DND-41 (cell line): ENCODE results near the gene PAPPA2.

ENCODE experiments used
- ATAC-seq: fragments of 200-7000 bp; cut with Tn5 transposase; 3 replicates; pipeline ENCODE4 v1.9.1; 2021; ENCODE audit warnings: low read depth; ENCODE audit not compliant: insufficient read depth
- DNase-seq: peaks from one replicate; pipeline ENCODE4 v3.0.0-alpha.2; 2020
- H2AFZ ChIP-seq: 2 replicates; pipeline ENCODE4 v1.6.0; 2012; ENCODE audit warnings: low read depth, low read length
- H3K27ac ChIP-seq: 2 replicates; pipeline ENCODE4 v1.5.1; 2012; ENCODE audit warnings: low read length, inconsistent platforms
- H3K27me3 ChIP-seq: fragments of 200-600 bp; sonication (generic); 2 replicates; pipeline ENCODE4 v1.6.0; 2012; ENCODE audit warnings: low read length, mild to moderate bottlenecking, inconsistent platforms; ENCODE audit not compliant: insufficient read depth, poor library complexity
- H3K36me3 ChIP-seq: 2 replicates; pipeline ENCODE4 v1.5.1; 2012; ENCODE audit warnings: low read length, inconsistent platforms; ENCODE audit not compliant: insufficient read depth
- H3K4me1 ChIP-seq: 2 replicates; pipeline ENCODE4 v1.5.1; 2012; ENCODE audit warnings: mild to moderate bottlenecking, low read length; ENCODE audit not compliant: insufficient read depth
- H3K4me2 ChIP-seq: 2 replicates; pipeline ENCODE4 v1.6.0; 2012; ENCODE audit warnings: mild to moderate bottlenecking, moderate library complexity, low read length, inconsistent platforms; ENCODE audit not compliant: insufficient read depth
- H3K4me3 ChIP-seq, 2 experiments: fragments of 200-600 bp in 1 of 2; shearing (Covaris generic) in 1 of 2; 2 replicates each; pipeline ENCODE4 v1.5.1; 2012 to 2016; ENCODE audit warnings: inconsistent platforms in 2 of 2, low read length in 2 of 2, mild to moderate bottlenecking in 2 of 2, low read depth in 1 of 2, moderate library complexity in 1 of 2
- H3K79me2 ChIP-seq: 2 replicates; pipeline ENCODE4 v1.6.0; 2012; ENCODE audit warnings: low read length, inconsistent platforms; ENCODE audit not compliant: insufficient read depth
- H3K9ac ChIP-seq: 2 replicates; pipeline ENCODE4 v1.6.0; 2012; ENCODE audit warnings: low read depth, mild to moderate bottlenecking, inconsistent platforms, low read length, moderate library complexity
- H3K9me3 ChIP-seq: 2 replicates; pipeline ENCODE4 v1.5.1; 2012; ENCODE audit warnings: low read length, moderate library complexity, mild to moderate bottlenecking, inconsistent platforms; ENCODE audit not compliant: insufficient read depth, severe bottlenecking
- H4K20me1 ChIP-seq: 2 replicates; pipeline ENCODE4 v1.6.0; 2012; ENCODE audit warnings: low read length; ENCODE audit not compliant: insufficient read depth
- CTCF ChIP-seq: IDR thresholded peaks from 2 replicates; pipeline ENCODE4 v1.5.1; 2012; ENCODE audit warnings: borderline replicate concordance, low read length, moderate library complexity, mild to moderate bottlenecking; ENCODE audit not compliant: poor library complexity, severe bottlenecking; ENCODE audit errors: extremely low read depth
- EZH2 ChIP-seq: IDR thresholded peaks from 3 replicates; pipeline ENCODE4 v1.6.1; 2012; ENCODE audit warnings: borderline replicate concordance, low read depth, mild to moderate bottlenecking, moderate library complexity, low read length, inconsistent platforms; ENCODE audit not compliant: severe bottlenecking

The PAPPA2 gene

GRCh38 chr1:176595217-176595616 lies 132.2 kb downstream of the PAPPA2 start:
- ATAC-seq (no peak), DNase-seq (no peak)
- Histone ChIP-seq H3K79me2 (no peaks in the 10 kb centered on the region), H4K20me1 (no peaks in the 10 kb centered on the region), H3K9me3 (no peaks in the 10 kb centered on the region), H3K27me3 (no peaks in the 10 kb centered on the region), H3K4me2 (no peak overlapping the region), H3K4me1 (no peaks in the 10 kb centered on the region), H3K36me3 (no peaks in the 10 kb centered on the region), H3K27ac (no peak overlapping the region), H3K9ac (no peak overlapping the region), H2AFZ (no peak overlapping the region), H3K4me3 (no peak overlapping the region)
- no peak for TF ChIP-seq EZH2
- TF ChIP-seq CTCF: no peak

GRCh38 chr1:176601348-176601747 lies 138.4 kb downstream of the PAPPA2 start:
- no peak overlapping the region for H2AFZ ChIP-seq
- H3K9me3 ChIP-seq: no peaks in the 10 kb centered on the region
- no peaks in the 10 kb centered on the region for H3K4me1 ChIP-seq
- no peak overlapping the region for H3K4me2 ChIP-seq
- no peak for ATAC-seq
- no peak overlapping the region for H3K27ac ChIP-seq
- H3K27me3 ChIP-seq: no peaks in the 10 kb centered on the region
- TF ChIP-seq CTCF (no peak), EZH2 (no peak)
- no peak for DNase-seq
- no peak overlapping the region for H3K4me3 ChIP-seq
- H3K9ac ChIP-seq: no peak overlapping the region
- no peaks in the 10 kb centered on the region for H3K79me2 ChIP-seq
- no peaks in the 10 kb centered on the region for H4K20me1 ChIP-seq
- no peaks in the 10 kb centered on the region for H3K36me3 ChIP-seq

GRCh38 chr1:176602388-176603004 lies 139.5 kb downstream of the PAPPA2 start:
- DNase-seq (no peak), ATAC-seq (no peak)
- H4K20me1 ChIP-seq: no peaks in the 10 kb centered on the region
- H2AFZ ChIP-seq: no peak overlapping the region
- TF ChIP-seq EZH2 (no peak), CTCF (no peak)
- no peaks in the 10 kb centered on the region for H3K27me3 ChIP-seq
- no peaks in the 10 kb centered on the region for H3K79me2 ChIP-seq
- H3K4me1 ChIP-seq: no peaks in the 10 kb centered on the region
- no peak overlapping the region for H3K27ac ChIP-seq
- H3K36me3 ChIP-seq: no peaks in the 10 kb centered on the region
- H3K9ac ChIP-seq: no peak overlapping the region
- H3K4me3 ChIP-seq: no peak overlapping the region
- no peaks in the 10 kb centered on the region for H3K9me3 ChIP-seq
- no peak overlapping the region for H3K4me2 ChIP-seq

GRCh38 chr1:176603696-176604095 lies 140.7 kb downstream of the PAPPA2 start:
- no peaks in the 10 kb centered on the region for H3K27me3 ChIP-seq
- DNase-seq (no peak), ATAC-seq (no peak)
- H2AFZ ChIP-seq: no peak overlapping the region
- H3K27ac ChIP-seq: no peak overlapping the region
- no peaks in the 10 kb centered on the region for H3K9me3 ChIP-seq
- H3K9ac ChIP-seq: no peak overlapping the region
- no peaks in the 10 kb centered on the region for H3K4me1 ChIP-seq
- H3K36me3 ChIP-seq: no peaks in the 10 kb centered on the region
- H3K4me2 ChIP-seq: no peak overlapping the region
- no peaks in the 10 kb centered on the region for H3K79me2 ChIP-seq
- H3K4me3 ChIP-seq: no peak overlapping the region
- TF ChIP-seq EZH2 (no peak), CTCF (no peak)
- no peaks in the 10 kb centered on the region for H4K20me1 ChIP-seq
